NCI-H345 treated with DMSO at 0.1 percent for 48 hours (cell line): ENCODE measurements around the gene ATP6V1F.
A peak's percentile ranks its signal among the peaks of the same experiment; 100 is the strongest.

Experiments used
- DNase-seq: peaks from one replicate; lab custom pipeline; 2025; ENCODE audit not compliant: unreplicated experiment; lab: John Stamatoyannopoulos, UW

The ATP6V1F gene, protein sequence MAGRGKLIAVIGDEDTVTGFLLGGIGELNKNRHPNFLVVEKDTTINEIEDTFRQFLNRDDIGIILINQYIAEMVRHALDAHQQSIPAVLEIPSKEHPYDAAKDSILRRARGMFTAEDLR

DNA sequence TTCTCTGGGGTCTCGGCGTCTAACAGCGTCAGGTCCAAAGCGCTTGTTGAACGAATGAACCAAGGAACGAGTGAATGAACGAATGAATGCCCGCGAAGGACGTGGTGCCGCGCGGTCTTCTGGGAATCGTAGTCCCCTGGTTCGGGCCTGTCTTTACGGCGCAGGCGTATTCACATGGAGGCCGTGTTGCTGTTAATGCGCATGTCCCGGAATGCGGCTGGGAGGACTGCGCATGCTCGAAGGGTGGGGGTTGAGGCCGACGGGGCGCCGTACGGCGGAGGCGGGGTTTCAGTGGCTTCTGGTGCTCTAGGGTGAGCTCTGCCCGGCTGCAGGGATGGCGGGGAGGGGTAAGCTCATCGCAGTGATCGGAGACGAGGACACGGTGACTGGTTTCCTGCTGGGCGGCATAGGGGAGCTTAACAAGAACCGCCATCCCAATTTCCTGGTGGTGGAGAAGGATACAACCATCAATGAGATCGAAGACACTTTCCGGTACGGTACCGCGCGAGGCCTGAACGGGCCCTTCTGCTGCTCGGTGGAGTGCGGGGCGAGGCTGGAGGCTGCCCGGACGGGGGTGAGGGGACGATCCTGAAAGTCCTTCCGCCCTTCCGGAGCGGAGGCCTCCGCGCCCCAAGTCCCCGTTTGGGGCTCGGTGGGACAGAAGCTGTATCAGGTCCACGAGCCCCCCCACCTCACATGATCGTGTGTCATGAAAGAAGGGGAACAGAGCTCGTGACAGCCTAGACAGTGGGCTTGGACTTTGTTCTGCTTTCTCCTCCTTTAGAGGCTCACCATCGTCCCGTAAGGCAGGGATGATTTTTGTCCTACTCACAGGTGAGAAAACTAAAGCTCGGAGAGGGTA lies at the start of gene ATP6V1F:
ATP6V1F (plus strand) TSS at position 286 of the 862 bp plus-strand sequence; CDS start at position 335, 49 bp downstream.
- peak; percentile 95 for DNase-seq

DNA sequence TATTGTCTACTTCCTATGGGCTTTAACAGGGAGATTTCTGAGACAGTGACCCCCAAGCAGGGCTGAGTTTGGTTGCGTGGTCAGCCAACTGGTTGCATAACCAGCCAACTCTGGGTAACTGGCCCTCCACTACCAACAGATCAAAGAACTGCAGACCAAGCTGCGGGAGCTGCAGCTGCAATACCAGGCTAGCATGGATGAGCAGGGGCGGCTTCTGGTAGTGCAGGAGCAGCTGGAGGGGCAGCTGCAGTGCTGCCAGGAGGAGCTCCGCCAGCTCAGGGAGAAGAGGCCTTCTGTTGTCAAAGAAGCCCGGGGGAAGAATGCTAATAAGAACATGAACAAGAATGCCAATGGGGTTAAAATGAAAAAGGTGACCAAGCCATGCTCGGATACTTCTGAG lies 48.2 kb upstream of the ATP6V1F start:
- DNase-seq = no peak

DNA sequence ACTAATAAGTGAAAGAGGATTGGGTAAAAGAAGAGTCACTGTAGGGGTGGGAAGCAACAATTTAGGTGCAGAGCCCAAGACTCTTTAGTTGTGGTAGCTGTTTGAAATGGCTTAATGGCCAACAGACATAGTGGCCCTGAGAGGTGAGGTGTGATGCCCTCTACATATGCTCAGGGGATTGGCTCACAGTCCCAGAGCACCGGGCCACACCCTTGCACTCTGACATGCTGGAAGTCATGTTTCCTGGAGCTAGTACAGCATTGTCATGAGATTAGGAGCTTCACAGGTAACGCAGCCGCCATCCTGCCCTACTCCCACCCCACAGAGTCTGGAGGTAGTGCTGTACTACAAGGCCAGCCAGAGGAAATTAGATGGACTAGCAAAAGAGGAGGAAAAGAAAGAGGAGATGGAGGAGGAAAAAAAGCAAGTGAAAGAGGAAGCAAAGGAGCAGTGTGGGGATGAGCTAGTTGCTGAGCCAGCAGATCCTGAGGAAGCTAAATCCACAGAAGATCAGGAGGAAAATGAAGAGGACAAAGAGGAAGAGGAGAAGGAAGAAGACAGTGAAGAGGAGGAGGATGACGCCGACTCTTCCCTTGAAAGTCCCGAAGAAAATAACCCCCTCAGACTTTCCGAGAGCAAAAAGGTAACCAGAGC lies 47.2 kb upstream of the ATP6V1F start:
- no peak for DNase-seq

DNA sequence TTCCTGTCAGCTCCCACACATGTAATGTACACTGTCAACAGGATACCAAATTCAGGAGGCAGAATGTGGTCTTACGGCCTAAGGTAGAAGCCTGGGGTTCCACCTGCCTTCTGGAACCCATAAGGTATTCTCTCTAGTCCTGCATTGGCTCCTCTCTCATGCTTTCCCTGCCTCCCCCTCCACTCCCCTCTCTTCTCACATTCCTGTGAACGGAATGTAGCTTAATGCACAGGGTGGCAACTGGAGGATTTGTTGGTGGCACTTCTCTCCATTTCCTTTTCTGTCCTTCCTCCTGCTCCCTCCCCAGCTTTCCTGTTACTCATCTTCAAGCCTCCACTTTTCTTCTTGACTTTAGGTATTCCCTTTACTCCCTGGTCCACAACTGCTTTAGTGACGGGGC lies 44.0 kb upstream of the ATP6V1F start:
- DNase-seq = no peak

DNA sequence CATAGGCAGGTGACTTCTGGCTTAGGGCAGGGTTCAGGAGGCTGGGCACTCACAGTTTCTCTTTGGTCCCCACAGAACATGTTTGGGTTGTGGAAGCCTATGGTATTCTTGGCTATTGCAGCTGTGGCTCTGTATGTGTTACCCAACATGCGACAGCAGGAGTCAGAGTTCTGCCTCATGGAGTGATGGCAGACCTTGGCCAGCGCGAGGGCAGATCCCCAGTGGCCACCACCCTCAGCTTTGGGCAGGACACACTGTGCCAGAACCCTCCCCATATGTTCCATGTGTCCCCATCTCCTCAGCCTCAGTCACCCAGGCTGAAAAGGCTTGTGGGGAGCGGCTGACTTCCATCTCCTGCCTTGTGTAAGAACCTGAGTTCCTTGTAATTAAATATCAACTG lies 40.9 kb upstream of the ATP6V1F start:
- DNase-seq = no peak

DNA sequence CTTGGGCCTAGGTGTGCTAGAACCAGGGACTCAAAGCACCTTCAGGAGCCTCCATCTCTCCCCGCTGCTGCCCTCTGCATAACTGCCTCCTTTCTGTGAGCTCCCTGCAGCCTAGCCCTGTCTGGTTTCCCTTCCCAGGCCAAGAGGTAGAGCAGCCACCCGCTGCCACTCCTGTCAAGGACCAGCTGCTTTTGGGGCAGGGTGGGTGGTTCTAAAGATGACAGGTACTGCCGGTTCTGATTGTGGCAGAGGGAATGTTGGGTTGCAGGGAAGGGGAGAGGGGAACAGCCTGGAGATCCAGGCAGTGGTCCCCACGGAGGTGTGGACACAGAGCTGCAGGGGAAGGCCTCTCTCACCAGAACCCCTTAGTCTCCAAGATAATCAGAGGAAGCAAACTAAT lies 36.1 kb upstream of the ATP6V1F start:
- no peak for DNase-seq

DNA sequence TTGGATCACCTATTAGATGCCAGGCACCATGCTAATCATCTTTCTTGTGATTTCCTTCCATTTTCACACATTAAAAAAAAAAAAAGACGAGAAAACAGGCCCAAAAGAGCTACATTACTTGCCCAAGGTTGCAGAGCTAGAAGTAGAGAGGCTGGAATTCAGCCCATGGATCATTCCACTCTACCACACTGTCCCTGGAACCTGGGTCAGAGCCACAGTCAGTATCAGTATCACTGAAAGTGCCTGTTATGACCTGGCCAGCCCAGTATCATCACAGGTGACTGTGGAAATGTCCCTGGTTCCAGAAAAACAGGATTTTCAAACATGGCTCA lies 35.8 kb upstream of the ATP6V1F start:
- no peak for DNase-seq

DNA sequence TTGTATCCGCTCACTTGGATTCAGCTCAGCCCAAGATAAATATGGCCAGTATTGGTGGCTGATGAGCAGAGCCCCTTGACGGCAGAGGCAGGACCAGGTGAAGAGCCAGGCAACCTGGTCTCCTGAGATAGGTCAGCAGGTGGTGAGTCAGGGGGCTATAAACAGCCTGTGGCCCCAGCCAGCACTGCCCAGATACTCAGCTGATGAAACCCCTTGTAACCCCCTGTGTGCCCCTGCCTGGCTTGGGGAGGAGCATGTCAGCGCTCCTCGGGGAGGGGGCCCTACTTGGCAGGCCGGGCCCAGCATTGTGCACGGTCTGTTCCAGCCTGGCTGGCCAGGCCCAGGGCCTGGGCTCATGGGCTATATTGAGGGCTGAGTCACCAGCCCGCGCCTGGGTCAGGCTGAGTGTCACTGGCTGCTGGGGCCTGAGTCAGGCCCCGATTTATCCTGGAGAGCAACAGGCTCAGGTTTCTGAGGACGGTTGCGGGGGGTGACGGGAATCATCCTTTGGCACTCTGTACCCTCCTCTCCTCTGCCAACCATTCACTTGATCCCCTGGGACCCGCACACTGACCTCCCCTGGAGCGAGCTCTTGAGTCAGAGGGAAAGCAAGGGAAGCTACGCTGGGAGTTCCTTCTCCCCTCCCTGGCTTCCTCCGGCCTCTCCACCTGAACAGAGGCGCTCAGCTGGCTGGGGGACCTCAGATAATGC lies 35.3 kb upstream of the ATP6V1F start:
- no peak for DNase-seq

DNA sequence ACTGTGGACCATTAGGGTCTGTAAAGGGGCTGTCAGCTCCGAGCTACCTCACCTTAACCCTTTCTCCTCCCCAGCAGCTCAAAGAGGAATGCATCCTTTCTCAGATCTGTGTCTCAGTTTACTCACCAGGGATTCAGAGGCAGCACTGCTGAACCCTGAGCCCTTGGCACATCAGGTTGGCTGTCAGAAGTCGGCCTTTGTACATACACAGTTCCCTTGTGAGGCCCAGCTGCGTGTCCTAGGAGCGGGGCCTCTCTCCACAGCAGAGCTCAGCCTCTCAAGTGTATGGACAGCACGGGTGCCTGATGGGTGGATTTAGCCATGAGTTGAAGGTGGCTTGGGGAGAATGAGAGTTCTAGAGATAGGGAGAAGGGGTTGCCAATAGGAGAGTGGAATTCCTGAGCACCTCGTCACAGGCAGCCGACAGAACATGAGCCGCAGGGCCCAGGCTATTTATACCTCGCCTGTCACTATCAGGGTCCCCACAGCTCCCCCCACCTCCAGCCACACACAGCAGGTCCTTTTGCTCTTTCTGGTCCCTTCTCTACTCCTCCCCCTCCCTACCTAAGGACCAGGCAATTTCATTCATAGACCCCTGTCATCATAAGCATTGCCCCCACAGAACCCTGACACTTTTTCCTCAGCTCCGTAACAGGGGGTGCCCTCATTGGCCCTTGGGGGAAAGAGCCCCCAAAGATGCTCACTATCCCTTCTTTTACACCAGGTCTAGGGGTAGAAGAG lies 34.5 kb upstream of the ATP6V1F start:
- DNase-seq = no peak

DNA sequence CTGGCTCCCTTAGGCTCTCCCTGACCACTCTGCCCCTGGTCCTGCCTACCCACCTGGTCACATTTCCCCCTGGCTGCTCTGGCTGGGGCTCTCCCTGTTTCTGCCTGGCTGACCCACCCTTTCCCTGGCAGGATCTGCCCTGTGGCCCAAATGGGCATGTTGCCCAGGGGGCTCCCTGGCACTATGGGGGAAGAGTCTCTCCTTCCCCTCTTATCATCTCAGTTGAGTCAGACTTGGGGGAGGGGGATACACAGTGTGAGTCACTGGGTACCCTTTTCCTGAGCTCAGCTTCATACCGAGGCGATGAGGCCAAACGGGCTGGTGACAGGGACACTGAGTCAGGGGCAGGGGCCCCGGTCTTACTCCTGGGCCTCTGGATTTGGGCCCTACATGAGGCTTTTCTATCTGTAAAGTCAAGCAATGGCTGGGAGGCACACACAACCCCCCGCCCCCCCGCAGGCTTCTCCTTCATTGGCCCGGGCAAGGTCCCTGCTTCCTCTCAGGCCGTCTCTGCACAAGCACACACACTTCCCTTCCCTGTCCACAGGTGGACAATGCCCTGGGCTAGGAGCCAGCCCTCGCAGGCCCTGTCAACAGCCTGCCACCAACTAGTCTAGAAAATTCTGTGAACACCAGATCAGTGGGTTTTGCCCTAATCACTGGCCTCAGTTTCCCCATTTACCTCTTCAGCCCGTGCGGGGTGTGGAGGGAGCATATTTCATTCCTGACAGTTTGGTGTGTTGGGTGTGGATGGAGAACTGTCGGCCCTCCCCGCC lies 33.1 kb upstream of the ATP6V1F start:
- DNase-seq = no peak

DNA sequence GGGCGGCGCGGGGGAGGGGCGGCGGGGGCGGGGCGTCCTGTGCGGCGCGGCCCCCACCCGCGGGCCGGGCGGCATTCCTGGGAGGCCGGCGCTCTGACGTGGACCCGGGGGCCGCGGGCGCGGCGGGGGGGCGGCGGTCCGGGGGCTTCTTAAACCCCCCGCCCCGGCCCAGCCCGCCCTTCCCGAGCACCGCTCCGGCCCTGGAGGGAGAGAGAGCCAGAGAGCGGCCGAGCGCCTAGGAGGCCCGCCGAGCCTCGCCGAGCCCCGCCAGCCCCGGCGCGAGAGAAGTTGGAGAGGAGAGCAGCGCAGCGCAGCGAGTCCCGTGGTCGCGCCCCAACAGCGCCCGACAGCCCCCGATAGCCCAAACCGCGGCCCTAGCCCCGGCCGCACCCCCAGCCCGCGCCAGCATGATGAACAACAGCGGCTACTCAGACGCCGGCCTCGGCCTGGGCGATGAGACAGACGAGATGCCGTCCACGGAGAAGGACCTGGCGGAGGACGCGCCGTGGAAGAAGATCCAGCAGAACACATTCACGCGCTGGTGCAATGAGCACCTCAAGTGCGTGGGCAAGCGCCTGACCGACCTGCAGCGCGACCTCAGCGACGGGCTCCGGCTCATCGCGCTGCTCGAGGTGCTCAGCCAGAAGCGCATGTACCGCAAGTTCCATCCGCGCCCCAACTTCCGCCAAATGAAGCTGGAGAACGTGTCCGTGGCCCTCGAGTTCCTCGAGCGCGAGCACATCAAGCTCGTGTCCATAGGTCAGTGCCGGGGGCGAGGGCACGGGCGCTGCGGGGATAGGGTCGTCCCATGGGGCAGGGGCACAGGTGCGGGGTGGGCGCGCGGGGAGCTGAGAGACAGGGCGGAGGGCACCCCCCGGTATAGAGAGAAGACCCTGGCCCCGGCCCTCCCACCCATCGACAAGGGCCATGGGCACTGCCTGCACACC lies 32.2 kb upstream of the ATP6V1F start, which contains the start of gene FLNC:
FLNC (plus strand) TSS at position 176 of the 947 bp plus-strand sequence; CDS start at position 408, 232 bp downstream.
- DNase-seq = no peak

DNA sequence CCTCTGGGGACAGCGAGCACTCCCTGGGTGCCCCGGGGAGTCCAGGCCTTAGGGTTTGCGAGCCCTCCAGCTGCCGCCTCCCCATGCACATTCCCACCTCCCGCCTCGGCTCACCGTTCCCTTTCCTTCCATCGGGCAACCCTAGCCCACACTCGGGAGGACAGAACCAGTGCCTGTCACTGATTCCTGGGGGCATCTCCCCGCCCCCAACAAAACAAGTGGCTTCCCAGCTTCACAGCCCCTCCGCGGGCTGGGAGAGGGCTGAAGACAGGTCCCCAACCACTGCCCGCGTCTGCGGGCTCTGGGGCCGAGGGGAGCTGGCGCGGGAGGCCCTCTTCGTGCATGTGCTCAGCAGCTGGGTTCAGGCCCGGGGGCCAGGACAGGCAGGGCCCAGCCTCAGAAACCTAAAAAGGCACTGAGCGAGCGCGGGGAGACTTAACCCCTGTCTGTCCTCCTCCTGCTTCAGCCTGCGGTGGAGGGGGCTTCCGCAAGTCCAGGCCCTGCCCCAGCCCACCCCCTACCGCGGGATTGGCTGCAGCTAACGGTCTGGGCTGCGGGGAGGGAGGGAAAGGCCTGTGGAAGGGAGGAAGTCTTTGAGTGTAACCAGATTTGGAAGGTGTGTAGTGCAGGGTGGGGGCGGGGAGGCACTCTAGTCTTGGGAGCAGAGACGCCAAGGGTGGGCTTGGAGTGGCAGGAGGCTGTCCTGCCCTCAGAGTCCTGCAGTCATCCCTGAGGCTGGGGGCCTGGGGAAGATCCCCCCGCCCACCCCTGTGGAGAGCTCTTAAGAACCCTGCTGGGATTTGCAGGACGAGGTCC lies 31.3 kb upstream of the ATP6V1F start:
- no peak for DNase-seq

DNA sequence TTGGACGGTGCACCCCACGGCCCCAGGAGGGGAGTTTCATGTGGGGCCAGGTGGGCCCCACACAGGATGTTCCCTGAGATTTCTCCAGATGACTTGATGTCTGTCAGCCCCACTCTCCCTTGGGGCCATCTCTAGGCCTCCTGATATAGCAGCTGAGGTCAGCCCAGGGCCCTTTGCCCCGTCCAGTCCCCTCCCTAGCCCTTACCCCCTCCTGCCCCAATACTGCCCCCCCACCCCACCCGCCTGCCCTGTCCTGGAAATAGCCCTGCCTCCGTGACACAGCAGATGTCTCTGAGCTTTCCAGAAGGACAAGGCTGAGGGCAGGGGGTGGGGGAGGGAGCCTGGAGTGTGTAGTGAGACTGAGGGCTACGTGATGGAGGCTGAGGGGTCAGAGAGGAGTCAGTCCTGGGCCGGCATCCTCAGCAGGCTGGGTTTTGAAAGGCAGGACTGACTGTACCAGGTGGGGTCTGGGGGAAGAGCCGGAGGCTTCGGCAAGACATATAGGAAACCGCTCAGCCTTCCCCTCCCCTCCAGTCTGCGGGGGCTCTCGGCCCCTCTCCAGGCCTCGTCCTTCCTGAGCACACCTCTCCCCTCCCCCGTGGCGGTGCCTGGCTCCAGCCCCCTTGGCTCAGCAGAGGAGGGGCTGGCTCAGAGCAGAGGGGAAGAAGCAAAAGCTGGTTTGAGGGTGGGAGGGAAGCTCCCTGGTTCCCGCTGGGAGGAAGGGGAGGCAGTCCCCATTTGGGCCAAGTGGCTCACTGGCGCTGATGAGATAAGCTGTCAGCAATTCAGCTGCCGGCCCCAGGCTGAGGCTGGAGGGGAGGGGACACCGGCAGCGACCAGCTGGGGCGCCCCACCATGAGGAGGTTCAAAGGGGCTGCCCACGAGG lies 30.4 kb upstream of the ATP6V1F start:
- DNase-seq = no peak

DNA sequence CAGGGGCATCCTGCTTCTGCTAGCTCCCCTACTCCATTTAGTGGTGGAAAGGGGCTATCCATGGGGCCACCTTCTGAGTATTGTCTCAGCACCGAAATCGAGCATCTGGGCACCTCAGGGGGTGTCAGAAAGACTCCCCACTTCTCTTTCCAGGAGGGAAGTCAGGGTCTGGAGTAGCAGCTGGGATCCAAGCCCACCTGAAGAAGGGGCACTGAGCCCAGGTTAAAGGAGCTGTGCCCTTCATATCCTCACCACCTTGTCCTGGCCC lies 29.8 kb upstream of the ATP6V1F start:
- no peak for DNase-seq

DNA sequence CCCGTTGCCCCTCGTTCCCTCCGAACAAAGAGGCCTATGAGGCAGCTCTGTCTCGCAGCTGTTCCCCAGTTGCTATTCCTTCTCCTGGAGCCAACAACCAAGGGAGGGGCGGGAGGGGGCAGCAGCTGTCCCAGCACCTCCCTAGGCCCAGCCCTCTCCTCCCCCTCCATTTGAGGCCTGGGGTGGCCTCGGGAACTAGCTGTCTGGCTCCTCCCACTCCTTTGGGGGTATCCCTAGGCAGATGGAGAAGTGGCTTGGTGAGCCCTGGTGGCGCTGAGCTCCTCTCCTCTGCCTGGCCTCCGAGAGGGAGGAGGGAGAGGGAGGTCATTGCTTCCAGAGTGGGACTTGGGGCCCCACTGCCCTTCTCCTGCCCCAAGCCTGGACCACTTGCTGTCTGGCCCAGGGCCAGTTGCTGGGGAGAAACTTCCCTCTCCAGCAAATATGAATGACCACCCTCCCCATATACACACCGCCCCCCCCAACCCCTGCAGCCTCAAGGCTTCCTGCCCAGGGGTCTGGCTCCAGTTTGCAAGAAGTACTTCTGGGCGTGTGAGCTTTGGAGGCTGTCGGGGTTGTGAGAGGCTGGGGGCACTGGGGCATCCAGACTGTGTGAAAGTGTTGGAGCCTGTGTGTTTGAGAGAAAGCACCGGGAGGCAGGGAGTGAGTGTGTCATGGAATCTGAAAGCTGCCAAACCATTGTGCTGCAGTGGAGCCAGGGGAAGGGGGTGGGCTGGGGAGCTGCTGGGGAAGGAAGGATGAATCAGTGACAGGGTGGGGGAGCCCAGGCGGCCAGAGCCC lies 29.3 kb upstream of the ATP6V1F start:
- peak; percentile 37 for DNase-seq

DNA sequence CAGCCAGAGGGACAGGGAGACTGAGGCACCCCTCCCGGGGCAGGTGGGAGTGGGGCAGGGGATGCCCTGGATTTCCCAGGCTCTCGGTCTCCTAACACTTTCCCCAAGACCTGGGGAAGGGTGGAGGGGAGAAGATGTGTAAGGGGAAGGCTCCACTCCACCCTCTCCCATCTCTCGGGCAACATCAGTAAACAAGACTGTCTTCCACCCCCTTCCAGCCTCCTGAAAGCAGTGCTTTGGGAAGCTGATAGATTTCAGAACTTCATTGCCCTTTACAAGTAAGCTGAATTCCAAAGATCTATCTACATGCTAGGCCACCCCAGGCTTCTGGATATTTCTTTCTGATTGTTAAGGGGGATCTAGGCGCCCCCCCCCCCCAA lies 28.7 kb upstream of the ATP6V1F start:
- DNase-seq = no peak
